Suprapubic skin (tissue), 3 donors: Measurements from ENCODE around the gene C10orf105.

Source experiments
- CTCF ChIP-seq, 2 donors: fragments of 200-600 bp in 1 of 2; fragments of 450-650 bp in 1 of 2; sonication (generic) in 1 of 2; IDR thresholded peaks; one replicate each; pipeline ENCODE4 v1.5.1; 2016 to 2019; ENCODE audit warnings: antibody characterized with exemption in 2 of 2, mild to moderate bottlenecking in 1 of 2, moderate library complexity in 1 of 2
- EP300 ChIP-seq: sonication (generic); formaldehyde crosslinking; IDR thresholded peaks from one replicate; pipeline ENCODE4 v1.6.1; 2017; ENCODE audit warnings: antibody characterized with exemption

- TF ChIP-seq EP300 = no peak
- no peak for TF ChIP-seq CTCF (IDR thresholded peaks at IDR 0.05)
Measured at GRCh38 chr10:71716426-71716825, 3.2 kb downstream of the C10orf105 start.
